SK-N-MC (cell line): ENCODE data around the gene PSMB4.
"Not testable (repeated sequence)": the region's sequence is repeated elsewhere in the genome, so short reads cannot be mapped to it uniquely, and the experiment has no call there.

Source experiments
- EZH2 ChIP-seq: fragments of 200-600 bp; sonication (generic); IDR thresholded peaks from one replicate; pipeline ENCODE4 v1.6.1; 2017; ENCODE audit warnings: antibody characterized with exemption
- POLR2AphosphoS5 ChIP-seq: IDR thresholded peaks from 2 replicates; pipeline ENCODE4 v1.6.1; 2012; ENCODE audit warnings: mild to moderate bottlenecking, low read depth, low read length, borderline replicate concordance

DNA sequence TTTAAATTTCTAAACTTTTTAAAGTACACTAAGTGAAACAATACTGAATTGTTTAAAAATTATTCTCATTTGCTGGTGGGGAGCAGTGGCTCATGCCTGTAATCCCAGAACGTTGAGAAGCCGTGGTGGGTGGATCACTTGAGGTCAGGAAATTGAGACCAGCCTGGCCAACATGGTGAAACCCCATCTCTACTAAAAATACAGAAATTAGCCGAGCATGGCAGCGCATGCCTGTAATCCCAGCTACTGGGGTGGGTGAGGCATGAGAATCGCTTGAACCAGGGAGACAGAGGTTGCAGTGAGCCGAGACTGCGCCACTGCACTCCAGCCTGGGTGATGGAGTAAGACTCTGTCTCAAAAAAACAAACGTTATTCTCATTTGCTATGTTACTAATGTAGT is 38.0 kb downstream of the PSMB4 start:
- not testable (repeated sequence) for TF ChIP-seq POLR2AphosphoS5, EZH2
